Panc1 (cell line): ENCODE measurements around the gene INPP5D. TPM values are rescaled to one million over a fixed set of nuclear protein-coding genes. Genes with fewer than 3 reads are reported as not detected.
"Not testable (repeated sequence)": the region's sequence is repeated elsewhere in the genome, so short reads cannot be mapped to it uniquely, and the experiment has no call there.

Experiments
- ATAC-seq: fragments of 200-7000 bp; cut with Tn5 transposase; 2 replicates; pipeline ENCODE4 v1.9.1; 2020; ENCODE audit warnings: mild to moderate bottlenecking, moderate library complexity
- BruUV-seq: library from RNA; stranded (reverse); fragments of 400-500 nt; replicated peaks from 2 replicates; lab custom pipeline; 2021; lab: Mats Ljungman, UMichigan
- CTCF ChIA-PET: fragments of 300-600 bp; sonication (Branson Sonifier 250); formaldehyde crosslinking; loops from one replicate; lab custom pipeline; 2022; ENCODE audit warnings: antibody characterized with exemption; lab: Charles Lee
- POLR2A ChIA-PET: fragments of 300-600 bp; sonication (Branson Sonifier 250); formaldehyde crosslinking; loops from one replicate; lab custom pipeline; 2022; ENCODE audit warnings: antibody characterized with exemption; lab: Charles Lee
- DNase-seq: peaks from one replicate; pipeline ENCODE4 v3.0.0-alpha.2; 2010; ENCODE audit warnings: low read depth, low spot score
- H3K27ac ChIP-seq: 2 replicates; pipeline ENCODE4 v1.5.1; 2011; ENCODE audit warnings: mild to moderate bottlenecking, low read length, inconsistent platforms
- H3K27me3 ChIP-seq: fragments of 200-500 bp; sonication (Bioruptor generic); 2 replicates; pipeline ENCODE4 v1.6.0; 2014; ENCODE audit warnings: low read length, inconsistent platforms; ENCODE audit not compliant: control insufficient read depth, insufficient read depth
- H3K36me3 ChIP-seq: fragments of 200-500 bp; sonication (Bioruptor generic); 2 replicates; pipeline ENCODE4 v1.5.1; 2014; ENCODE audit warnings: inconsistent platforms, mild to moderate bottlenecking, low read length, moderate library complexity; ENCODE audit not compliant: control insufficient read depth, insufficient read depth
- H3K4me1 ChIP-seq: 2 replicates; pipeline ENCODE4 v1.5.1; 2011; ENCODE audit warnings: inconsistent platforms, mild to moderate bottlenecking, low read length, moderate library complexity; ENCODE audit not compliant: control insufficient read depth, insufficient read depth
- H3K4me3 ChIP-seq, 2 experiments: 2 replicates each; pipeline ENCODE4 v1.5.1; 2011 to 2012; ENCODE audit warnings: low read depth in 2 of 2, low read length in 2 of 2, mild to moderate bottlenecking in 2 of 2, inconsistent platforms in 1 of 2, moderate library complexity in 1 of 2
- H3K9me3 ChIP-seq: fragments of 200-500 bp; sonication (Bioruptor generic); 2 replicates; pipeline ENCODE4 v1.5.1; 2014; ENCODE audit warnings: low read depth, mild to moderate bottlenecking, inconsistent platforms, low read length, moderate library complexity; ENCODE audit not compliant: control insufficient read depth, insufficient read depth
- POLR2AphosphoS5 ChIP-seq: IDR thresholded peaks from 2 replicates; pipeline ENCODE4 v1.6.1; 2012; ENCODE audit warnings: mild to moderate bottlenecking, low read depth, low read length, moderate library complexity
- SIN3A ChIP-seq: IDR thresholded peaks from 2 replicates; pipeline ENCODE4 v1.6.1; 2012; ENCODE audit warnings: low read depth, mild to moderate bottlenecking, low read length, moderate library complexity, borderline replicate concordance; ENCODE audit not compliant: insufficient read depth
- TCF7L2 ChIP-seq: IDR thresholded peaks from 2 replicates; pipeline ENCODE4 v1.6.1; 2011; ENCODE audit warnings: mild to moderate bottlenecking, low read depth, low read length, inconsistent platforms
- in situ Hi-C: cut with HindIII; loops from 2 replicates; pipeline ENCODE4 v1.10.0; 2016; ENCODE audit warnings: low sequenced_read_pairs, low pct_unique_long_range_greater_than_20kb
- intact Hi-C: fragments of 100-400 bp; cut with micrococcal nuclease; formaldehyde crosslinking; loops from one replicate; pipeline ENCODE4 v1.10.0; 2022; ENCODE audit not compliant: unreplicated experiment
- total RNA-seq: library from RNA; stranded (reverse); gene quantifications from one replicate; pipeline ENCODE4 v1.2.1, GENCODE V29; 2021; ENCODE audit not compliant: unreplicated experiment
- TF ChIP-seq, protein P1 (sequence below), 2 experiments: IDR thresholded peaks; 2 replicates each; pipeline ENCODE4 v1.6.1; 2011 to 2012; ENCODE audit warnings: low read depth in 2 of 2, control low read depth in 1 of 2, low read length in 1 of 2, mild to moderate bottlenecking in 1 of 2, moderate library complexity in 1 of 2; ENCODE audit not compliant: insufficient read depth in 1 of 2
- TF ChIP-seq, protein P2 (sequence below): fragments of 450-650 bp; IDR thresholded peaks from 2 replicates; pipeline ENCODE4 v1.5.1; 2017; ENCODE audit warnings: mild to moderate bottlenecking

The INPP5D gene
- total RNA-seq, 1 experiment from 2014 or later, result 0.39 TPM

DNA sequence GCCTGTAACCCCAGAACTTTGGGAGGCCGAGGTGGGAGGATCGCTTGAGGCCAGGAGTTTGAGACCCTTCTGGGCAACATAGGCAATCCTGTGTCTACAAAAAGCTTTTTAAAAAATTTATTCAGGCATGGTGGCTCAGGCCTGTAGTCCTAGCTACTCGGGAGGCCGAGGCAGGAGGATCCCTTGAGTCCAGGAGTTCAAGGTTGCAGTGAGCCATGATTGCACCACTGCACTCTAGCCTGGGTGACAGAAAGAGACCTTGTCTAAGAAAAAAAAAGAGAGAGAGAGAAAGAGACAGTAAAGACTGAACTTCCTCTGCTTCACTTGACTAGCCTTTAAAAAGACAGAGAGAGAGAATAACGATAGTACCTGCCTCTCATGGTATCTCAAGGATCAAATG is 62.4 kb downstream of the INPP5D start:
- CTCF ChIA-PET, result no interaction called here
- intact Hi-C loops (no loop called here), in situ Hi-C loops (no loop called here)
- H3K27ac ChIP-seq, result no peak overlapping the region
- TF ChIP-seq POLR2AphosphoS5, result no peak
- TF ChIP-seq TCF7L2, result no peak
- TF ChIP-seq, protein P1, sequence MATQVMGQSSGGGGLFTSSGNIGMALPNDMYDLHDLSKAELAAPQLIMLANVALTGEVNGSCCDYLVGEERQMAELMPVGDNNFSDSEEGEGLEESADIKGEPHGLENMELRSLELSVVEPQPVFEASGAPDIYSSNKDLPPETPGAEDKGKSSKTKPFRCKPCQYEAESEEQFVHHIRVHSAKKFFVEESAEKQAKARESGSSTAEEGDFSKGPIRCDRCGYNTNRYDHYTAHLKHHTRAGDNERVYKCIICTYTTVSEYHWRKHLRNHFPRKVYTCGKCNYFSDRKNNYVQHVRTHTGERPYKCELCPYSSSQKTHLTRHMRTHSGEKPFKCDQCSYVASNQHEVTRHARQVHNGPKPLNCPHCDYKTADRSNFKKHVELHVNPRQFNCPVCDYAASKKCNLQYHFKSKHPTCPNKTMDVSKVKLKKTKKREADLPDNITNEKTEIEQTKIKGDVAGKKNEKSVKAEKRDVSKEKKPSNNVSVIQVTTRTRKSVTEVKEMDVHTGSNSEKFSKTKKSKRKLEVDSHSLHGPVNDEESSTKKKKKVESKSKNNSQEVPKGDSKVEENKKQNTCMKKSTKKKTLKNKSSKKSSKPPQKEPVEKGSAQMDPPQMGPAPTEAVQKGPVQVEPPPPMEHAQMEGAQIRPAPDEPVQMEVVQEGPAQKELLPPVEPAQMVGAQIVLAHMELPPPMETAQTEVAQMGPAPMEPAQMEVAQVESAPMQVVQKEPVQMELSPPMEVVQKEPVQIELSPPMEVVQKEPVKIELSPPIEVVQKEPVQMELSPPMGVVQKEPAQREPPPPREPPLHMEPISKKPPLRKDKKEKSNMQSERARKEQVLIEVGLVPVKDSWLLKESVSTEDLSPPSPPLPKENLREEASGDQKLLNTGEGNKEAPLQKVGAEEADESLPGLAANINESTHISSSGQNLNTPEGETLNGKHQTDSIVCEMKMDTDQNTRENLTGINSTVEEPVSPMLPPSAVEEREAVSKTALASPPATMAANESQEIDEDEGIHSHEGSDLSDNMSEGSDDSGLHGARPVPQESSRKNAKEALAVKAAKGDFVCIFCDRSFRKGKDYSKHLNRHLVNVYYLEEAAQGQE (IDR thresholded peaks at IDR 0.05; ENCODE audit: insufficient read depth in 1 of 2, low read depth in 2 of 2, low read length in 1 of 2), result no peak
- ATAC-seq (no peak), DNase-seq (no peak)
- H3K4me3 ChIP-seq, result no peak overlapping the region
- H3K4me1 ChIP-seq, result no peaks in the 10 kb centered on the region
- no TSS peak for BruUV-seq
- H3K9me3 ChIP-seq, result no peaks in the 10 kb centered on the region
- POLR2A ChIA-PET, result no interaction called here
- no peaks in the 10 kb centered on the region for H3K27me3 ChIP-seq
- H3K36me3 ChIP-seq, result no peaks in the 10 kb centered on the region

DNA sequence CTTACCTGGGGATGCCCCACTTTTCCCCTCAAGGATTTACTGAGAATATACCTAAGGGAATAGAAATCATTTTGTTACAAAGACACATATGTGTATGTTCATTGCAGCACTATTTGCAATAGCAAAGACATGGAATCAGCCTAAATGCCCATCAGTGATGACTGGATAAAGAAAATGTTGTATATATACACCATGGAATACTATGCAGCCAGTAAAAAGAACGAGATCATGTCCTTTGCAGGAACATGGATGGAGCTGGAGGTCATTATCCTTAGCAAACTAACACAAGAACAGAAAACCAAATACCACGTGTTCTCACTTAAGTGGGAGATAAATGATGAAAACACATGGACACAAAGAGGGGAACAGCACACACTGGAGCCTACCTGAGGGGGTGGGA is 63.4 kb downstream of the INPP5D start:
- H3K27ac ChIP-seq, CTCF ChIA-PET, H3K9me3 ChIP-seq, BruUV-seq, DNase-seq, ATAC-seq, intact Hi-C loops, H3K36me3 ChIP-seq, in situ Hi-C loops, POLR2A ChIA-PET, H3K27me3 ChIP-seq, H3K4me3 ChIP-seq, H3K4me1 ChIP-seq: not testable (repeated sequence)

DNA sequence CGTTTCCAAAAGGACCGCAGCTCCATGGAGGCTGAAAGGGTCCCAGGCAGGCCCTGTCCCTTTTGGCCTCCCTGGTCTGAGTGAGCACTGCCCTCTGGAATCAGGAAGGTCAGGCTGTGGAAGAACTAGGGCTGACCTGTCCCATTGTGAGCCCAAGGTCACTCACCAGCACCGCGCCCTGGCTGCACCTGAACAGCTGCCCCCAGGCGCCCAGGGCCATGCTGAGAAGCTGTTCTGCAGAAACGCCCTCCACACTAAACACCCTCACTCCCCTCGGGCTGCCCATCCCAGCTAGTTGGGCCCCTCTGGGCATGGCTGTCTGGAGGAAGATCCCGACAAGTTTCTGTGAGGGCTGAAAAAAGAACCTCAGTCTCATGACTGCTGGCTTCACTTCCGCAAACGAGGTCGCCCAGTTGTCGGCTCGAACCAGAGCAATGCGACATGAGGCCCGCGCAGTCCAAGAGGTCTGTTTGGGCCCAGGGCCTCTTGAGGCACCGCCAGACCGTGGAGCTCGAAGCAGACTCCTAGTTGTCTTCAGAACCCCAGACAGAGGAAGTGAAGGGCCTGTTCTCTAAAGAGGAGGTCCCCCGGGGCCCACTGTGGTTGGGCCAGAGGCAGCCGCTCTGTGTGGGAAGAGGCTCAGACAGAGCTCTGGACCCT is 64.4 kb downstream of the INPP5D start:
- ChIA-PET CTCF (no interaction called here), POLR2A (no interaction called here)
- DNase-seq (no peak), ATAC-seq (0 out of 2 replicates have a peak, but pooled peaks have one; percentile 48)
- Histone ChIP-seq H3K4me1 (no peaks in the 10 kb centered on the region), H3K9me3 (no peaks in the 10 kb centered on the region), H3K27me3 (no peaks in the 10 kb centered on the region), H3K4me3 (no peak overlapping the region), H3K27ac (no peak overlapping the region), H3K36me3 (no peaks in the 10 kb centered on the region)
- TF ChIP-seq, protein P1 (IDR thresholded peaks at IDR 0.05; ENCODE audit: insufficient read depth in 1 of 2, low read depth in 2 of 2, low read length in 1 of 2), result no peak
- TF ChIP-seq SIN3A (no peak), TCF7L2 (no peak), POLR2AphosphoS5 (no peak)
- TF ChIP-seq, protein P2, sequence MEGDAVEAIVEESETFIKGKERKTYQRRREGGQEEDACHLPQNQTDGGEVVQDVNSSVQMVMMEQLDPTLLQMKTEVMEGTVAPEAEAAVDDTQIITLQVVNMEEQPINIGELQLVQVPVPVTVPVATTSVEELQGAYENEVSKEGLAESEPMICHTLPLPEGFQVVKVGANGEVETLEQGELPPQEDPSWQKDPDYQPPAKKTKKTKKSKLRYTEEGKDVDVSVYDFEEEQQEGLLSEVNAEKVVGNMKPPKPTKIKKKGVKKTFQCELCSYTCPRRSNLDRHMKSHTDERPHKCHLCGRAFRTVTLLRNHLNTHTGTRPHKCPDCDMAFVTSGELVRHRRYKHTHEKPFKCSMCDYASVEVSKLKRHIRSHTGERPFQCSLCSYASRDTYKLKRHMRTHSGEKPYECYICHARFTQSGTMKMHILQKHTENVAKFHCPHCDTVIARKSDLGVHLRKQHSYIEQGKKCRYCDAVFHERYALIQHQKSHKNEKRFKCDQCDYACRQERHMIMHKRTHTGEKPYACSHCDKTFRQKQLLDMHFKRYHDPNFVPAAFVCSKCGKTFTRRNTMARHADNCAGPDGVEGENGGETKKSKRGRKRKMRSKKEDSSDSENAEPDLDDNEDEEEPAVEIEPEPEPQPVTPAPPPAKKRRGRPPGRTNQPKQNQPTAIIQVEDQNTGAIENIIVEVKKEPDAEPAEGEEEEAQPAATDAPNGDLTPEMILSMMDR, result no peak
- no TSS peak for BruUV-seq
- in situ Hi-C loops (no loop called here), intact Hi-C loops (no loop called here)
